GM23338 (cell line): ENCODE measurements around the gene ATG2B. TPM values are rescaled to one million over a fixed set of nuclear protein-coding genes. Genes with fewer than 3 reads are reported as not detected.

Source experiments
- ATAC-seq: fragments of 200-7000 bp; cut with Tn5 transposase; 3 replicates; pipeline ENCODE4 v1.9.1; 2020
- DNase-seq: peaks from one replicate; pipeline ENCODE4 v3.0.0-alpha.2; 2015; ENCODE audit warnings: low spot score
- H2AFZ ChIP-seq: fragments of 200-600 bp; sonication (generic); 2 replicates; pipeline ENCODE4 v1.8.0; 2016; ENCODE audit warnings: antibody characterized with exemption, mild to moderate bottlenecking, moderate library complexity
- H3F3A ChIP-seq: fragments of 200-600 bp; sonication (generic); replicated peaks from 2 replicates; pipeline ENCODE4 v1.8.0; 2017; ENCODE audit warnings: antibody characterized with exemption, mixed run types, low read depth
- H3K27ac ChIP-seq: fragments of 200-600 bp; sonication (generic); 2 replicates; pipeline ENCODE4 v1.6.1; 2016; ENCODE audit warnings: low read depth
- H3K27me3 ChIP-seq: fragments of 200-600 bp; sonication (generic); 2 replicates; pipeline ENCODE4 v1.8.0; 2016; ENCODE audit warnings: mild to moderate bottlenecking, mixed run types, moderate library complexity; ENCODE audit not compliant: insufficient read depth
- H3K36me3 ChIP-seq: fragments of 200-600 bp; sonication (generic); 2 replicates; pipeline ENCODE4 v1.8.0; 2016; ENCODE audit warnings: mild to moderate bottlenecking; ENCODE audit not compliant: insufficient read depth
- H3K4me1 ChIP-seq: fragments of 200-600 bp; sonication (generic); 2 replicates; pipeline ENCODE4 v1.8.0; 2016; ENCODE audit warnings: mild to moderate bottlenecking, moderate library complexity; ENCODE audit not compliant: insufficient read depth
- H3K4me2 ChIP-seq: fragments of 200-600 bp; sonication (generic); 2 replicates; pipeline ENCODE4 v1.7.1; 2017; ENCODE audit warnings: mixed run types
- H3K4me3 ChIP-seq: fragments of 200-600 bp; sonication (generic); 2 replicates; pipeline ENCODE4 v1.6.1; 2016; ENCODE audit warnings: mixed run types
- H3K79me2 ChIP-seq: fragments of 200-600 bp; sonication (generic); replicated peaks from 2 replicates; pipeline ENCODE4 v1.8.0; 2017; ENCODE audit warnings: mild to moderate bottlenecking; ENCODE audit not compliant: insufficient read depth
- H3K9me2 ChIP-seq: fragments of 200-600 bp; sonication (generic); 2 replicates; pipeline ENCODE4 v1.8.0; 2017; ENCODE audit not compliant: insufficient read depth
- H4K20me1 ChIP-seq: fragments of 200-600 bp; sonication (generic); replicated peaks from 2 replicates; pipeline ENCODE4 v1.8.0; 2017; ENCODE audit warnings: mild to moderate bottlenecking; ENCODE audit not compliant: insufficient read depth
- H3K27ac Mint-ChIP-seq: 2 replicates; pipeline ENCODE4 v1.8.0; 2020; ENCODE audit warnings: inconsistent platforms, mild to moderate bottlenecking, moderate library complexity, mixed read lengths
- H3K27me3 Mint-ChIP-seq: 3 replicates; pipeline ENCODE4 v1.8.0; 2022; ENCODE audit warnings: low read depth, mild to moderate bottlenecking, moderate library complexity, mixed read lengths, inconsistent platforms; ENCODE audit not compliant: insufficient read depth, poor library complexity
- H3K36me3 Mint-ChIP-seq: 3 replicates; pipeline ENCODE4 v1.8.0; 2021; ENCODE audit warnings: low read depth, mild to moderate bottlenecking, inconsistent platforms, moderate library complexity, mixed read lengths
- H3K4me1 Mint-ChIP-seq: 3 replicates; pipeline ENCODE4 v1.8.0; 2020; ENCODE audit warnings: mild to moderate bottlenecking, inconsistent platforms, mixed read lengths
- H3K4me3 Mint-ChIP-seq: 3 replicates; pipeline ENCODE4 v1.8.0; 2021; ENCODE audit warnings: moderate library complexity, mild to moderate bottlenecking, inconsistent platforms, mixed read lengths
- H3K9me3 Mint-ChIP-seq: 3 replicates; pipeline ENCODE4 v1.8.0; 2020; ENCODE audit warnings: moderate library complexity, mild to moderate bottlenecking, inconsistent platforms, mixed read lengths
- CREB1 ChIP-seq: fragments of 250-450 bp; sonication (Bioruptor Pico); IDR thresholded peaks from 2 replicates; pipeline ENCODE4 v1.5.0; 2020; ENCODE audit warnings: low read depth, mild to moderate bottlenecking, moderate library complexity
- EZH2 ChIP-seq: fragments of 200-600 bp; sonication (generic); IDR thresholded peaks from one replicate; pipeline ENCODE4 v1.8.0; 2017; ENCODE audit warnings: antibody characterized with exemption, mild to moderate bottlenecking, low read depth; ENCODE audit not compliant: unreplicated experiment
- EZH2phosphoT487 ChIP-seq: fragments of 200-600 bp; sonication (generic); IDR thresholded peaks from one replicate; pipeline ENCODE4 v1.8.1; 2018; ENCODE audit warnings: antibody characterized with exemption; ENCODE audit not compliant: unreplicated experiment
- JUNB ChIP-seq: IDR thresholded peaks from one replicate; pipeline ENCODE4 v1.6.1; 2016; ENCODE audit warnings: antibody characterized with exemption; ENCODE audit not compliant: unreplicated experiment
- POLR2AphosphoS5 ChIP-seq: IDR thresholded peaks from 2 replicates; pipeline ENCODE4 v1.6.1; 2016; ENCODE audit warnings: antibody characterized with exemption, low read depth
- REST ChIP-seq: IDR thresholded peaks from one replicate; pipeline ENCODE4 v1.6.1; 2018; ENCODE audit warnings: antibody characterized with exemption; ENCODE audit not compliant: unreplicated experiment
- ZNF114 ChIP-seq: fragments of 250-450 bp; sonication (Bioruptor Pico); IDR thresholded peaks from 2 replicates; pipeline ENCODE4 v1.5.0; 2020; ENCODE audit warnings: mild to moderate bottlenecking, moderate library complexity
- ZNF331 ChIP-seq: fragments of 250-450 bp; sonication (Bioruptor Pico); IDR thresholded peaks from 2 replicates; pipeline ENCODE4 v1.5.0; 2020; ENCODE audit warnings: low read depth, mild to moderate bottlenecking, moderate library complexity
- polyA plus RNA-seq: library from polyadenylated mRNA; unstranded; fragments of >200 nt; fragmentation: Nextera tagmentation; extraction: Ambion mirVana; gene quantifications from 2 replicates; pipeline ENCODE4 v1.2.1, GENCODE V29; 2016
- total RNA-seq: library from RNA; depleted of rRNA; stranded (reverse); fragments of >200 nt; shearing (Covaris generic); gene quantifications from 2 replicates; pipeline ENCODE4 v1.2.3, GENCODE V29; 2014
- TF ChIP-seq, protein P1 (sequence below): fragments of 250-450 bp; sonication (Bioruptor Pico); IDR thresholded peaks from 2 replicates; pipeline ENCODE4 v1.5.0; 2020; ENCODE audit warnings: mild to moderate bottlenecking, moderate library complexity
- TF ChIP-seq, protein P2 (sequence below), 2 experiments: fragments of 200-600 bp in 1 of 2; sonication (generic) in 1 of 2; conservative IDR thresholded peaks; 2 replicates each; pipeline versions ENCODE4 v1.5.1 to v1.6.1; 2016 to 2017; ENCODE audit warnings: antibody characterized with exemption in 2 of 2, low read depth in 2 of 2, mild to moderate bottlenecking in 2 of 2, moderate library complexity in 1 of 2

Gene ATG2B
- total and polyA plus RNA-seq, 2 experiments from 2014 or later, result 3.8 to 15.4 TPM

- TF ChIP-seq, protein P1, sequence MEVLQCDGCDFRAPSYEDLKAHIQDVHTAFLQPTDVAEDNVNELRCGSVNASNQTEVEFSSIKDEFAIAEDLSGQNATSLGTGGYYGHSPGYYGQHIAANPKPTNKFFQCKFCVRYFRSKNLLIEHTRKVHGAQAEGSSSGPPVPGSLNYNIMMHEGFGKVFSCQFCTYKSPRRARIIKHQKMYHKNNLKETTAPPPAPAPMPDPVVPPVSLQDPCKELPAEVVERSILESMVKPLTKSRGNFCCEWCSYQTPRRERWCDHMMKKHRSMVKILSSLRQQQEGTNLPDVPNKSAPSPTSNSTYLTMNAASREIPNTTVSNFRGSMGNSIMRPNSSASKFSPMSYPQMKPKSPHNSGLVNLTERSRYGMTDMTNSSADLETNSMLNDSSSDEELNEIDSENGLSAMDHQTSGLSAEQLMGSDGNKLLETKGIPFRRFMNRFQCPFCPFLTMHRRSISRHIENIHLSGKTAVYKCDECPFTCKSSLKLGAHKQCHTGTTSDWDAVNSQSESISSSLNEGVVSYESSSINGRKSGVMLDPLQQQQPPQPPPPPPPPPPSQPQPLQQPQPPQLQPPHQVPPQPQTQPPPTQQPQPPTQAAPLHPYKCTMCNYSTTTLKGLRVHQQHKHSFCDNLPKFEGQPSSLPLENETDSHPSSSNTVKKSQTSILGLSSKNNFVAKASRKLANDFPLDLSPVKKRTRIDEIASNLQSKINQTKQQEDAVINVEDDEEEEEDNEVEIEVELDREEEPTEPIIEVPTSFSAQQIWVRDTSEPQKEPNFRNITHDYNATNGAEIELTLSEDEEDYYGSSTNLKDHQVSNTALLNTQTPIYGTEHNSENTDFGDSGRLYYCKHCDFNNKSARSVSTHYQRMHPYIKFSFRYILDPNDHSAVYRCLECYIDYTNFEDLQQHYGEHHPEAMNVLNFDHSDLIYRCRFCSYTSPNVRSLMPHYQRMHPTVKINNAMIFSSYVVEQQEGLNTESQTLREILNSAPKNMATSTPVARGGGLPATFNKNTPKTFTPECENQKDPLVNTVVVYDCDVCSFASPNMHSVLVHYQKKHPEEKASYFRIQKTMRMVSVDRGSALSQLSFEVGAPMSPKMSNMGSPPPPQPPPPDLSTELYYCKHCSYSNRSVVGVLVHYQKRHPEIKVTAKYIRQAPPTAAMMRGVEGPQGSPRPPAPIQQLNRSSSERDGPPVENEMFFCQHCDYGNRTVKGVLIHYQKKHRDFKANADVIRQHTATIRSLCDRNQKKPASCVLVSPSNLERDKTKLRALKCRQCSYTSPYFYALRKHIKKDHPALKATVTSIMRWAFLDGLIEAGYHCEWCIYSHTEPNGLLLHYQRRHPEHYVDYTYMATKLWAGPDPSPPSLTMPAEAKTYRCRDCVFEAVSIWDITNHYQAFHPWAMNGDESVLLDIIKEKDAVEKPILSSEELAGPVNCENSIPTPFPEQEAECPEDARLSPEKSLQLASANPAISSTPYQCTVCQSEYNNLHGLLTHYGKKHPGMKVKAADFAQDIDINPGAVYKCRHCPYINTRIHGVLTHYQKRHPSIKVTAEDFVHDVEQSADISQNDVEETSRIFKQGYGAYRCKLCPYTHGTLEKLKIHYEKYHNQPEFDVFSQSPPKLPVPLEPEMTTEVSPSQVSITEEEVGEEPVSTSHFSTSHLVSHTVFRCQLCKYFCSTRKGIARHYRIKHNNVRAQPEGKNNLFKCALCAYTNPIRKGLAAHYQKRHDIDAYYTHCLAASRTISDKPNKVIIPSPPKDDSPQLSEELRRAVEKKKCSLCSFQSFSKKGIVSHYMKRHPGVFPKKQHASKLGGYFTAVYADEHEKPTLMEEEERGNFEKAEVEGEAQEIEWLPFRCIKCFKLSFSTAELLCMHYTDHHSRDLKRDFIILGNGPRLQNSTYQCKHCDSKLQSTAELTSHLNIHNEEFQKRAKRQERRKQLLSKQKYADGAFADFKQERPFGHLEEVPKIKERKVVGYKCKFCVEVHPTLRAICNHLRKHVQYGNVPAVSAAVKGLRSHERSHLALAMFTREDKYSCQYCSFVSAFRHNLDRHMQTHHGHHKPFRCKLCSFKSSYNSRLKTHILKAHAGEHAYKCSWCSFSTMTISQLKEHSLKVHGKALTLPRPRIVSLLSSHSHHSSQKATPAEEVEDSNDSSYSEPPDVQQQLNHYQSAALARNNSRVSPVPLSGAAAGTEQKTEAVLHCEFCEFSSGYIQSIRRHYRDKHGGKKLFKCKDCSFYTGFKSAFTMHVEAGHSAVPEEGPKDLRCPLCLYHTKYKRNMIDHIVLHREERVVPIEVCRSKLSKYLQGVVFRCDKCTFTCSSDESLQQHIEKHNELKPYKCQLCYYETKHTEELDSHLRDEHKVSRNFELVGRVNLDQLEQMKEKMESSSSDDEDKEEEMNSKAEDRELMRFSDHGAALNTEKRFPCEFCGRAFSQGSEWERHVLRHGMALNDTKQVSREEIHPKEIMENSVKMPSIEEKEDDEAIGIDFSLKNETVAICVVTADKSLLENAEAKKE (CRISPR knock-in tag), result no peak
- TF ChIP-seq EZH2, result no peak
- no peak for TF ChIP-seq POLR2AphosphoS5
- TF ChIP-seq ZNF114, result no peak
- TF ChIP-seq EZH2phosphoT487, result no peak
- no peak for TF ChIP-seq JUNB
Observed at GRCh38 chr14:96243785-96244184, 119.4 kb downstream of the ATG2B start (continued).

GRCh38 chr14:96242126-96242525 is 121.0 kb downstream of the ATG2B start:
- no peaks in the 10 kb centered on the region for H4K20me1 ChIP-seq
- H3F3A ChIP-seq, result no peaks in the 10 kb centered on the region
- H3K36me3 Mint-ChIP-seq, result no peaks in the 10 kb centered on the region; the same call in 1 of the 3 replicates
- H3K9me2 ChIP-seq, result peaks cover 5% of the 10 kb centered on the region; the same call in 1 of the 2 replicates
- no peak overlapping the region for H2AFZ ChIP-seq
- no peaks in the 10 kb centered on the region; the same call in 2 of the 3 replicates for H3K4me1 Mint-ChIP-seq
- TF ChIP-seq, protein P2, sequence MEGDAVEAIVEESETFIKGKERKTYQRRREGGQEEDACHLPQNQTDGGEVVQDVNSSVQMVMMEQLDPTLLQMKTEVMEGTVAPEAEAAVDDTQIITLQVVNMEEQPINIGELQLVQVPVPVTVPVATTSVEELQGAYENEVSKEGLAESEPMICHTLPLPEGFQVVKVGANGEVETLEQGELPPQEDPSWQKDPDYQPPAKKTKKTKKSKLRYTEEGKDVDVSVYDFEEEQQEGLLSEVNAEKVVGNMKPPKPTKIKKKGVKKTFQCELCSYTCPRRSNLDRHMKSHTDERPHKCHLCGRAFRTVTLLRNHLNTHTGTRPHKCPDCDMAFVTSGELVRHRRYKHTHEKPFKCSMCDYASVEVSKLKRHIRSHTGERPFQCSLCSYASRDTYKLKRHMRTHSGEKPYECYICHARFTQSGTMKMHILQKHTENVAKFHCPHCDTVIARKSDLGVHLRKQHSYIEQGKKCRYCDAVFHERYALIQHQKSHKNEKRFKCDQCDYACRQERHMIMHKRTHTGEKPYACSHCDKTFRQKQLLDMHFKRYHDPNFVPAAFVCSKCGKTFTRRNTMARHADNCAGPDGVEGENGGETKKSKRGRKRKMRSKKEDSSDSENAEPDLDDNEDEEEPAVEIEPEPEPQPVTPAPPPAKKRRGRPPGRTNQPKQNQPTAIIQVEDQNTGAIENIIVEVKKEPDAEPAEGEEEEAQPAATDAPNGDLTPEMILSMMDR (conservative IDR thresholded peaks at IDR 0.05; ENCODE audit: low read depth in 2 of 2), result no peak
- no peak for TF ChIP-seq EZH2phosphoT487
- TF ChIP-seq POLR2AphosphoS5, result no peak
- TF ChIP-seq REST, result no peak
- TF ChIP-seq JUNB, result no peak
- TF ChIP-seq ZNF331 (CRISPR knock-in tag), result no peak
- no peak for TF ChIP-seq EZH2
- TF ChIP-seq CREB1, result no peak
- no peak overlapping the region for H3K4me3 ChIP-seq
- H3K4me2 ChIP-seq, result no peak overlapping the region
- H3K4me1 ChIP-seq, result no peaks in the 10 kb centered on the region
- no peak overlapping the region for H3K4me3 Mint-ChIP-seq
- H3K79me2 ChIP-seq, result no peaks in the 10 kb centered on the region
- no peaks in the 10 kb centered on the region for H3K36me3 ChIP-seq
- no peak for DNase-seq
- H3K27me3 ChIP-seq, result peaks cover 7% of the 10 kb centered on the region
- ATAC-seq, result no peak
- no peak overlapping the region for H3K27ac Mint-ChIP-seq
- H3K27me3 Mint-ChIP-seq, result peaks cover 12% of the 10 kb centered on the region
- peaks cover 31% of the 10 kb centered on the region for H3K9me3 Mint-ChIP-seq
- no peak overlapping the region for H3K27ac ChIP-seq
